Measurements from ENCODE around the gene CMTM1.

The CMTM1 gene

GRCh38 chr16:66566051-66566901, at the start of gene CMTM1:
CMTM1 (plus strand) TSS chr16:66566439; CDS start chr16:66566514, 75 bp downstream.
- DNase-seq = no peak

GRCh38 chr16:66516509-66516807, 49.8 kb upstream of the CMTM1 start:
- no peak for DNase-seq

GRCh38 chr16:66516808-66517585, 49.2 kb upstream of the CMTM1 start:
- peak; percentile 87 for DNase-seq

GRCh38 chr16:66517586-66518263, 48.5 kb upstream of the CMTM1 start:
- no peak for DNase-seq

- DNase-seq = no peak
Observed at GRCh38 chr16:66519482-66520373, 46.5 kb upstream of the CMTM1 start.

GRCh38 chr16:66520406-66521170, 45.7 kb upstream of the CMTM1 start:
- DNase-seq = no peak

- no peak for DNase-seq
Observed at GRCh38 chr16:66521252-66521713, 45.0 kb upstream of the CMTM1 start.

- peak; percentile 94 for DNase-seq
Observed at GRCh38 chr16:66521951-66522771, 44.1 kb upstream of the CMTM1 start.

GRCh38 chr16:66522816-66523590, 43.2 kb upstream of the CMTM1 start:
- DNase-seq = peak; percentile 59

GRCh38 chr16:66523861-66524354, 42.3 kb upstream of the CMTM1 start:
- peak; percentile 65 for DNase-seq

- DNase-seq = peak; percentile 71
Observed at GRCh38 chr16:66524601-66525164, 41.6 kb upstream of the CMTM1 start.

- DNase-seq = no peak
Observed at GRCh38 chr16:66525396-66526180, 40.7 kb upstream of the CMTM1 start.

- DNase-seq = no peak
Observed at GRCh38 chr16:66528294-66528693, 37.9 kb upstream of the CMTM1 start.

- no peak for DNase-seq
Observed at GRCh38 chr16:66529475-66529874, 36.8 kb upstream of the CMTM1 start.

- DNase-seq = no peak
Observed at GRCh38 chr16:66534376-66534799, 31.9 kb upstream of the CMTM1 start.

GRCh38 chr16:66536525-66536924, 29.7 kb upstream of the CMTM1 start:
- DNase-seq = no peak

- no peak for DNase-seq
Observed at GRCh38 chr16:66537236-66537635, 29.0 kb upstream of the CMTM1 start.

- DNase-seq = no peak
Observed at GRCh38 chr16:66538910-66539309, 27.3 kb upstream of the CMTM1 start.
